GM12878 (cell line): ENCODE measurements around the gene RAB31. TPM values are rescaled to one million over a fixed set of nuclear protein-coding genes. Genes with fewer than 3 reads are reported as not detected.

Experiments used
- ATAC-seq: fragments of 200-7000 bp; cut with Tn5 transposase; 3 replicates; pipeline ENCODE4 v1.9.1; 2020; ENCODE audit warnings: mild to moderate bottlenecking, moderate library complexity
- BruUV-seq: library from RNA; stranded (reverse); fragments of 400-500 nt; replicated peaks from 2 replicates; lab custom pipeline; 2021; lab: Mats Ljungman, UMichigan
- CTCF ChIA-PET: fragments of 300-600 bp; sonication (Branson Sonifier 250); formaldehyde crosslinking; extraction: SDS; loops from one replicate; lab custom pipeline; 2021; ENCODE audit warnings: inconsistent platforms; lab: Yijun Ruan, JAX
- POLR2A ChIA-PET: fragments of 350-600 bp; formaldehyde crosslinking; extraction: SDS; loops from one replicate; lab custom pipeline; 2021; ENCODE audit warnings: inconsistent platforms; lab: Charles Lee
- RAD21 ChIA-PET: fragments of 300-600 bp; sonication (Branson Sonifier 250); formaldehyde crosslinking; loops from one replicate; lab custom pipeline; 2023; ENCODE audit warnings: antibody characterized with exemption; ENCODE audit not compliant: unreplicated experiment; lab: Charles Lee
- SMC1A ChIA-PET: fragments of 300-600 bp; sonication (Branson Sonifier 250); formaldehyde crosslinking; loops from one replicate; lab custom pipeline; 2023; ENCODE audit not compliant: unreplicated experiment, uncharacterized antibody; lab: Charles Lee
- DNase-seq: peaks from one replicate; pipeline ENCODE4 v3.0.0-alpha.2; 2011; ENCODE audit warnings: low read depth, low spot score
- FAIRE-seq: peaks from 3 replicates; lab custom pipeline; 2011; peaks lifted over from hg19 to GRCh38; lab: Jason Lieb, UNC
- H2AFZ ChIP-seq: 2 replicates; pipeline ENCODE4 v1.6.0; 2011; ENCODE audit warnings: low read depth, low read length, control low read depth; ENCODE audit not compliant: control insufficient read depth
- H3K27ac ChIP-seq: 2 replicates; pipeline ENCODE4 v1.5.1; 2011; ENCODE audit warnings: control low read depth; ENCODE audit not compliant: control insufficient read depth, insufficient read depth
- H3K27me3 ChIP-seq, 2 experiments: replicated peaks in 1 of 2; 2 replicates each; pipeline versions ENCODE4 v1.6.0 to v1.6.1; 2011; ENCODE audit warnings: low read length in 1 of 2; ENCODE audit not compliant: control insufficient read depth in 2 of 2, insufficient read depth in 2 of 2
- H3K36me3 ChIP-seq, 2 experiments: 2 replicates each; pipeline ENCODE4 v1.5.1; 2011; ENCODE audit warnings: low read length in 1 of 2; ENCODE audit not compliant: control insufficient read depth in 2 of 2, insufficient read depth in 2 of 2
- H3K4me1 ChIP-seq: 2 replicates; pipeline ENCODE4 v1.6.1; 2011; ENCODE audit warnings: mild to moderate bottlenecking, low read length, moderate library complexity, mixed read lengths; ENCODE audit not compliant: control insufficient read depth, insufficient read depth
- H3K4me2 ChIP-seq: 2 replicates; pipeline ENCODE4 v1.6.0; 2011; ENCODE audit warnings: control low read depth; ENCODE audit not compliant: control insufficient read depth, insufficient read depth
- H3K4me3 ChIP-seq: fragments of 200-600 bp; sonication (generic); 2 replicates; pipeline ENCODE4 v1.5.1; 2016
- H3K79me2 ChIP-seq: 2 replicates; pipeline ENCODE4 v1.6.0; 2011; ENCODE audit warnings: low read length; ENCODE audit not compliant: control insufficient read depth, insufficient read depth
- H3K9ac ChIP-seq: 2 replicates; pipeline ENCODE4 v1.8.0; 2011; ENCODE audit warnings: low read length, control low read depth, mixed read lengths; ENCODE audit not compliant: control insufficient read depth, insufficient read depth
- H3K9me3 ChIP-seq: replicated peaks from 3 replicates; pipeline ENCODE4 v1.5.1; 2011; ENCODE audit warnings: mild to moderate bottlenecking, low read length; ENCODE audit not compliant: control insufficient read depth, insufficient read depth
- H4K20me1 ChIP-seq: 2 replicates; pipeline ENCODE4 v1.6.0; 2011; ENCODE audit not compliant: control insufficient read depth, insufficient read depth
- ESRRA ChIP-seq: IDR thresholded peaks from 2 replicates; pipeline ENCODE4 v1.6.1; 2012; ENCODE audit warnings: mild to moderate bottlenecking, low read length, improper control_type of control experiment
- FOXK2 ChIP-seq: fragments of 450-650 bp; IDR thresholded peaks from 2 replicates; pipeline ENCODE4 v1.6.1; 2017; ENCODE audit warnings: mild to moderate bottlenecking, moderate library complexity
- SMARCA5 ChIP-seq: fragments of 450-650 bp; IDR thresholded peaks from 2 replicates; pipeline ENCODE4 v1.6.1; 2017; ENCODE audit warnings: mild to moderate bottlenecking
- TAF1 ChIP-seq: IDR thresholded peaks from 2 replicates; pipeline ENCODE4 v1.6.1; 2011; ENCODE audit warnings: mild to moderate bottlenecking, low read depth, low read length, borderline replicate concordance
- TCF7 ChIP-seq: IDR thresholded peaks from 2 replicates; pipeline ENCODE4 v1.6.1; 2014; ENCODE audit warnings: antibody characterized with exemption, borderline replicate concordance
- ZNF622 ChIP-seq: fragments of 450-650 bp; IDR thresholded peaks from 2 replicates; pipeline ENCODE4 v1.6.1; 2017; ENCODE audit warnings: mild to moderate bottlenecking, inconsistent platforms
- WGBS: methylation state at CpG from one replicate; pipeline ENCODE4 v1.1.6; 2016; ENCODE audit warnings: low lambda C conversion rate; ENCODE audit not compliant: insufficient replicate concordance, insufficient coverage; ENCODE audit errors: missing lambda C conversion rate; 5-methylcytosine and 5-hydroxymethylcytosine counted together
- in situ Hi-C: fragments of 300-500 bp; cut with MboI; formaldehyde crosslinking; loops from 9 replicates; pipeline ENCODE4 v1.14.3; 2018; ENCODE audit warnings: mixed read lengths
- intact Hi-C: fragments of 100-400 bp; cut with micrococcal nuclease; formaldehyde crosslinking; loops from one replicate; pipeline ENCODE4 v1.14.2; 2022; ENCODE audit not compliant: unreplicated experiment
- polyA plus RNA-seq, 11 experiments: library from polyadenylated mRNA; depleted of rRNA in 4 of 11; unstranded in 6 of 11; stranded (reverse) in 5 of 11; fragments of >200 nt; fragmentation: Nextera tagmentation in 4 of 11; fragmentation: Illumina TruSeq in 1 of 11; extraction: Ambion mirVana in 4 of 11; extraction: Trizol in 1 of 11; gene quantifications; 1 replicate in 1 of 11; 2 replicates in 10 of 11; pipeline versions ENCODE4 v1.2.1 to v1.2.3, GENCODE V29; 2011 to 2016; ENCODE audit warnings: inconsistent platforms in 2 of 11, missing spikeins in 2 of 11, low read depth in 1 of 11
- total RNA-seq, 4 experiments: library from RNA; depleted of rRNA in 3 of 4; stranded (reverse); fragments of >200 nt in 3 of 4; fragmentation: Illumina TruSeq in 1 of 4; extraction: Trizol in 1 of 4; gene quantifications; 2 replicates each; pipeline versions ENCODE4 v1.2.1 to v1.2.3, GENCODE V29; 2013 to 2021
- TF ChIP-seq, protein P1 (sequence below): fragments of 450-650 bp; formaldehyde crosslinking; IDR thresholded peaks from 2 replicates; pipeline ENCODE4 v1.5.0; 2022; ENCODE audit warnings: mild to moderate bottlenecking, missing genetic modification characterization
- TF ChIP-seq, protein P2 (sequence below): IDR thresholded peaks from 2 replicates; pipeline ENCODE4 v1.6.1; 2012; ENCODE audit warnings: improper control_type of control experiment, low read depth, low read length; ENCODE audit not compliant: insufficient replicate concordance
- TF ChIP-seq, protein P3 (sequence below): fragments of 450-650 bp; formaldehyde crosslinking; IDR thresholded peaks from 2 replicates; pipeline ENCODE4 v1.4.0; 2020; ENCODE audit warnings: mild to moderate bottlenecking, moderate library complexity

The RAB31 gene
- total and polyA plus RNA-seq, 10 of the 15 experiments (the other 5 are each of a cell fraction or from before 2014, with no cell fraction given) = 0.80 to 23.3 (median 12.2) TPM

DNA sequence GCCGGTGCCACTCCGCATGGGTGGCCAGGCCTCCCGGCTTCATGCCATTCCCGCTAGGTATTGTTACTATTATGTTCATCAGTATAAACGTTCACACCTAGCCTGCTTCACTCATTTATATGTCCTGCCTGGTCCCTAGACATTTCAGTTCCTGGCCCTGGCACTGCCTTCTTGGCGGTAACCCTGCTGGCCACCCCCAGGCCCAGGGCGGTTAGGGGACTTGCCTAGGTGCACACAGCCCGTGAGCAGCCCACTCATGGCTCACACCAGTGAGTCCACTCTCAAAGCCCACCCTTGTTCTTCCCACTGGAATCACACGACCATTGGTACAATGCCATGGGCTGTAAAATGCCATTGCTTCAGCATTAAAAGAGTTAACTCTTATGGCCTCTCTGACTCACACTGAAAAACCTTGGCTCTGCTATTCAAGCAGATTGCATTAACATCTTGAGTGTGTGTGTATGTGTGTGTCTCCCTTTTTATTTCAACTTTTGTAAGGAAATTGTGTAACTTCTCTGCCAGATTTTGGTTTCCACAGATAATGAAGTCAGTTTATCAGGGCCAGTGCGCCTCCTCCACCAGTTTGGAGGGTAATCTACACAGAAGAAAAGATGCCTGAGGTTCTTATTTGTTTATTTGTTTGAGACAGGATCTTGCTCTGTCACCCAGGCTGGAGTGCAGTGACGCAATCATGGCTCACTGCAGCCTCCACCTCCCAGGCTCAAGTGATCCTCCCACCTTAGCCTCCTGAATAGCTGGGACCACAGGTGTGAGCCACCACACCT lies 74.2 kb downstream of the RAB31 start (continued):
- TF ChIP-seq ESRRA = no peak

DNA sequence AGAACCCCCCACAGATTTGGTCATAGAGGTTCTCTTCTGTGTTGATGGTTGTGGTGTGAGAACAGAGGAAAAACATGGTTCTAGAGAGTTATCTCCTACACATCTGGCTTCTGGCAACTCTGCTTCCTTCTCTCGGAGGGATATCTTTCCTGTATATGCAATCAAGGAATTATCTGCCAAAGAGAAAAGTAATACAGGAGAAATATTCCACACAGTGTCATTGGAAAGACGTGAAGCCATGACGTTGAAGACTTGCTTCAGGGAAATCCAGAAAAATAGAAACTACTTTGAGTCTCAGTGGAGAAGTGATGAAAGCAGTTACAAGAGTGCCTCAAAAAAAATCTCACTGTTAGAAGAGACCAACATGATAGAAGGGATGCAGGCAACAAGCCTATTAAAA lies 78.5 kb downstream of the RAB31 start:
- ChIA-PET RAD21 (no interaction called here), SMC1A (no interaction called here), POLR2A (no interaction called here), CTCF (no interaction called here)
- Histone ChIP-seq H3K9ac (no peak overlapping the region), H3K4me2 (no peak overlapping the region), H3K27me3 (no peaks in the 10 kb centered on the region), H3K4me1 (no peaks in the 10 kb centered on the region), H2AFZ (no peak overlapping the region), H3K79me2 (no peaks in the 10 kb centered on the region), H3K36me3 (no peaks in the 10 kb centered on the region)
- intact Hi-C loops = no loop called here
- DNase-seq (no peak), FAIRE-seq (no peak)
- BruUV-seq = no TSS peak
- 99% methylated on average over 3 of the region's 3 CpGs for WGBS
- in situ Hi-C loops = no loop called here
- no peak for TF ChIP-seq SMARCA5
- TF ChIP-seq, protein P1, sequence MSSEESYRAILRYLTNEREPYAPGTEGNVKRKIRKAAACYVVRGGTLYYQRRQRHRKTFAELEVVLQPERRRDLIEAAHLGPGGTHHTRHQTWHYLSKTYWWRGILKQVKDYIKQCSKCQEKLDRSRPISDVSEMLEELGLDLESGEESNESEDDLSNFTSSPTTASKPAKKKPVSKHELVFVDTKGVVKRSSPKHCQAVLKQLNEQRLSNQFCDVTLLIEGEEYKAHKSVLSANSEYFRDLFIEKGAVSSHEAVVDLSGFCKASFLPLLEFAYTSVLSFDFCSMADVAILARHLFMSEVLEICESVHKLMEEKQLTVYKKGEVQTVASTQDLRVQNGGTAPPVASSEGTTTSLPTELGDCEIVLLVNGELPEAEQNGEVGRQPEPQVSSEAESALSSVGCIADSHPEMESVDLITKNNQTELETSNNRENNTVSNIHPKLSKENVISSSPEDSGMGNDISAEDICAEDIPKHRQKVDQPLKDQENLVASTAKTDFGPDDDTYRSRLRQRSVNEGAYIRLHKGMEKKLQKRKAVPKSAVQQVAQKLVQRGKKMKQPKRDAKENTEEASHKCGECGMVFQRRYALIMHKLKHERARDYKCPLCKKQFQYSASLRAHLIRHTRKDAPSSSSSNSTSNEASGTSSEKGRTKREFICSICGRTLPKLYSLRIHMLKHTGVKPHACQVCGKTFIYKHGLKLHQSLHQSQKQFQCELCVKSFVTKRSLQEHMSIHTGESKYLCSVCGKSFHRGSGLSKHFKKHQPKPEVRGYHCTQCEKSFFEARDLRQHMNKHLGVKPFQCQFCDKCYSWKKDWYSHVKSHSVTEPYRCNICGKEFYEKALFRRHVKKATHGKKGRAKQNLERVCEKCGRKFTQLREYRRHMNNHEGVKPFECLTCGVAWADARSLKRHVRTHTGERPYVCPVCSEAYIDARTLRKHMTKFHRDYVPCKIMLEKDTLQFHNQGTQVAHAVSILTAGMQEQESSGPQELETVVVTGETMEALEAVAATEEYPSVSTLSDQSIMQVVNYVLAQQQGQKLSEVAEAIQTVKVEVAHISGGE = no peak
- TF ChIP-seq, protein P2, sequence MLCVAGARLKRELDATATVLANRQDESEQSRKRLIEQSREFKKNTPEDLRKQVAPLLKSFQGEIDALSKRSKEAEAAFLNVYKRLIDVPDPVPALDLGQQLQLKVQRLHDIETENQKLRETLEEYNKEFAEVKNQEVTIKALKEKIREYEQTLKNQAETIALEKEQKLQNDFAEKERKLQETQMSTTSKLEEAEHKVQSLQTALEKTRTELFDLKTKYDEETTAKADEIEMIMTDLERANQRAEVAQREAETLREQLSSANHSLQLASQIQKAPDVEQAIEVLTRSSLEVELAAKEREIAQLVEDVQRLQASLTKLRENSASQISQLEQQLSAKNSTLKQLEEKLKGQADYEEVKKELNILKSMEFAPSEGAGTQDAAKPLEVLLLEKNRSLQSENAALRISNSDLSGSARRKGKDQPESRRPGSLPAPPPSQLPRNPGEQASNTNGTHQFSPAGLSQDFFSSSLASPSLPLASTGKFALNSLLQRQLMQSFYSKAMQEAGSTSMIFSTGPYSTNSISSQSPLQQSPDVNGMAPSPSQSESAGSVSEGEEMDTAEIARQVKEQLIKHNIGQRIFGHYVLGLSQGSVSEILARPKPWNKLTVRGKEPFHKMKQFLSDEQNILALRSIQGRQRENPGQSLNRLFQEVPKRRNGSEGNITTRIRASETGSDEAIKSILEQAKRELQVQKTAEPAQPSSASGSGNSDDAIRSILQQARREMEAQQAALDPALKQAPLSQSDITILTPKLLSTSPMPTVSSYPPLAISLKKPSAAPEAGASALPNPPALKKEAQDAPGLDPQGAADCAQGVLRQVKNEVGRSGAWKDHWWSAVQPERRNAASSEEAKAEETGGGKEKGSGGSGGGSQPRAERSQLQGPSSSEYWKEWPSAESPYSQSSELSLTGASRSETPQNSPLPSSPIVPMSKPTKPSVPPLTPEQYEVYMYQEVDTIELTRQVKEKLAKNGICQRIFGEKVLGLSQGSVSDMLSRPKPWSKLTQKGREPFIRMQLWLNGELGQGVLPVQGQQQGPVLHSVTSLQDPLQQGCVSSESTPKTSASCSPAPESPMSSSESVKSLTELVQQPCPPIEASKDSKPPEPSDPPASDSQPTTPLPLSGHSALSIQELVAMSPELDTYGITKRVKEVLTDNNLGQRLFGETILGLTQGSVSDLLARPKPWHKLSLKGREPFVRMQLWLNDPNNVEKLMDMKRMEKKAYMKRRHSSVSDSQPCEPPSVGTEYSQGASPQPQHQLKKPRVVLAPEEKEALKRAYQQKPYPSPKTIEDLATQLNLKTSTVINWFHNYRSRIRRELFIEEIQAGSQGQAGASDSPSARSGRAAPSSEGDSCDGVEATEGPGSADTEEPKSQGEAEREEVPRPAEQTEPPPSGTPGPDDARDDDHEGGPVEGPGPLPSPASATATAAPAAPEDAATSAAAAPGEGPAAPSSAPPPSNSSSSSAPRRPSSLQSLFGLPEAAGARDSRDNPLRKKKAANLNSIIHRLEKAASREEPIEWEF = no peak
- no peak for TF ChIP-seq FOXK2
- TF ChIP-seq ZNF622 = no peak
- TF ChIP-seq TAF1 = no peak
- TF ChIP-seq, protein P3, sequence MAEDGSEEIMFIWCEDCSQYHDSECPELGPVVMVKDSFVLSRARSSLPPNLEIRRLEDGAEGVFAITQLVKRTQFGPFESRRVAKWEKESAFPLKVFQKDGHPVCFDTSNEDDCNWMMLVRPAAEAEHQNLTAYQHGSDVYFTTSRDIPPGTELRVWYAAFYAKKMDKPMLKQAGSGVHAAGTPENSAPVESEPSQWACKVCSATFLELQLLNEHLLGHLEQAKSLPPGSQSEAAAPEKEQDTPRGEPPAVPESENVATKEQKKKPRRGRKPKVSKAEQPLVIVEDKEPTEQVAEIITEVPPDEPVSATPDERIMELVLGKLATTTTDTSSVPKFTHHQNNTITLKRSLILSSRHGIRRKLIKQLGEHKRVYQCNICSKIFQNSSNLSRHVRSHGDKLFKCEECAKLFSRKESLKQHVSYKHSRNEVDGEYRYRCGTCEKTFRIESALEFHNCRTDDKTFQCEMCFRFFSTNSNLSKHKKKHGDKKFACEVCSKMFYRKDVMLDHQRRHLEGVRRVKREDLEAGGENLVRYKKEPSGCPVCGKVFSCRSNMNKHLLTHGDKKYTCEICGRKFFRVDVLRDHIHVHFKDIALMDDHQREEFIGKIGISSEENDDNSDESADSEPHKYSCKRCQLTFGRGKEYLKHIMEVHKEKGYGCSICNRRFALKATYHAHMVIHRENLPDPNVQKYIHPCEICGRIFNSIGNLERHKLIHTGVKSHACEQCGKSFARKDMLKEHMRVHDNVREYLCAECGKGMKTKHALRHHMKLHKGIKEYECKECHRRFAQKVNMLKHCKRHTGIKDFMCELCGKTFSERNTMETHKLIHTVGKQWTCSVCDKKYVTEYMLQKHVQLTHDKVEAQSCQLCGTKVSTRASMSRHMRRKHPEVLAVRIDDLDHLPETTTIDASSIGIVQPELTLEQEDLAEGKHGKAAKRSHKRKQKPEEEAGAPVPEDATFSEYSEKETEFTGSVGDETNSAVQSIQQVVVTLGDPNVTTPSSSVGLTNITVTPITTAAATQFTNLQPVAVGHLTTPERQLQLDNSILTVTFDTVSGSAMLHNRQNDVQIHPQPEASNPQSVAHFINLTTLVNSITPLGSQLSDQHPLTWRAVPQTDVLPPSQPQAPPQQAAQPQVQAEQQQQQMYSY (CRISPR knock-in tag) = no peak
- no peak for TF ChIP-seq TCF7
- TF ChIP-seq, all 136 proteins: peak for 0
- no peak overlapping the region for H3K27ac ChIP-seq
- H3K4me3 ChIP-seq = no peak overlapping the region
- no peaks in the 10 kb centered on the region; the same call in 1 of the 2 replicates for H4K20me1 ChIP-seq
- ATAC-seq = no peak
- no peaks in the 10 kb centered on the region for H3K9me3 ChIP-seq
